ENCODE results near the gene CDR2.
"Not testable (repeated sequence)": the region's sequence is repeated elsewhere in the genome, so short reads cannot be mapped to it uniquely, and the experiment has no call there.

Gene CDR2

GRCh38 chr16:22374311-22375116, at the start of gene CDR2:
Gene CDR2 (minus strand): TSS chr16:22374619. CDS start chr16:22374309, 310 bp downstream.
- peak; percentile 91 for DNase-seq (ENCODE audit: low read depth, low spot score)

GRCh38 chr16:22423716-22424115, 49.3 kb upstream of the CDR2 start:
- DNase-seq (ENCODE audit: low read depth, low spot score) = no peak

DNA sequence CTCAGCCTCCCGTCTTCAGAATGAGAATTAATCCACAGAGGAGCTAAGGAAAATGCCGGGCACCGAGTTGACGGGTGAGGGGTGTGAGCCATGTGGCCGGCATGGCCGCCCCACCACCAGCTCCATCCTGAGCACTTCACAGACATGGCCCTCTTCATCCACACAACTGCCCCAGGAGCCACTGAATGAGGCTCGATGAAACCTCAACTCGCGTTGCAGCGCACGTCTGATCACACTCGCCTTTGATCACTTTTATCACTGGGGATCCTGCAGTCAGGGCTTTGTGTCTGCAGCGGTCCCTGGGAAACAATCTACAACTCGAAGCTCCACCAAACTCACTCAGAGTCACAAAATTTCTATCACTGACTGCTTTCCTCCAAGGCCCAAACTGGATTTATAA, 46.7 kb upstream of the CDR2 start:
- no peak for DNase-seq (ENCODE audit: low read depth, low spot score)

DNA sequence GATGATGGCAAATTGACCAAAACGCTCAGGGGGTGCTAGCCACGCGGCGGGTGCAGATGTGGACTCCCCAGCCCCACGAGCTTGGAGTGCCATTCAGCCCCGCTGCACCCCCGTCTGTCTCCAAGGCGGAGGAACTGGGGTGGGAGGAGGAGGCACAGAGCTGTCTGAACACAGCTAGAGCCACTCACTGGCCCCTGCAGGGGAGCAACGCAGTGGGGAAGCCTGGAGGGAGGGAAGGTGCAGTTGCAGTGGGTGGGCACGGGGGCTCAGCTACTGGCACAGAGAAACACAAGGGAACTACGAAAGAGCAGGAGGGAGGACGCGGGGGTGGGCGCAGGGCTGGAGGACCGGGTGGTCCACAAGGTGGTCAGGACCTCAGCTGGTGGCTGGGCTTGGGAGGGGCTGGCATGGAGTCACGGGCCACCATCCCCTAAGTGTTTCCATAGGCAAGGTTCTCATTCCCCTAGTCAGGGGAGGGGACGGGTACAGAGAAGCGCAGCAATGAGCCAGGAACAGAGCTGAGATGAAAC, 46.3 kb upstream of the CDR2 start:
- no peak for DNase-seq (ENCODE audit: low read depth, low spot score)

GRCh38 chr16:22419908-22420307, 45.5 kb upstream of the CDR2 start:
- DNase-seq (ENCODE audit: low read depth, low spot score) = no peak

- no peak for DNase-seq (ENCODE audit: low read depth, low spot score)
These were observed 44.4 kb upstream of the CDR2 start for GRCh38 chr16:22418826-22419225.

DNA sequence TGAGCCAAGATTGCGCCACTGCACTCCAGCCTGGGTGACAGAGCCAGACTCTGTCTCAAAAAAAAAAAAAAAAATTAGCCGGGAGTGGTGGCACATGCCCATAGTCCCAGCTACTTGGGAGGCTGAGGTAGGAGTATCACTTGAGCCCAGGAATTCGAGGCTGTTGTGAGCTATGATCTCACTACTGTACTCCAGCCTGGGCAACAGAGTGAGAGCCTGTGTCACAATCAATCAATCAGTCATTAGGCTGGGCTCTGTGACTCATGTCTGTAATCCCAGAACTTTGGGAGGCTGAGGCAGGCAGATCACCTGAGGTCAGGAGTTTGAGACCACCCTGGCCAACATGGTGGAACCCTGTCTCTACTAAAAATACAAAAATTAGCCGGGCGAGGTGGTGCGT, 43.4 kb upstream of the CDR2 start:
- not testable (repeated sequence) for DNase-seq (ENCODE audit: low read depth, low spot score)

DNA sequence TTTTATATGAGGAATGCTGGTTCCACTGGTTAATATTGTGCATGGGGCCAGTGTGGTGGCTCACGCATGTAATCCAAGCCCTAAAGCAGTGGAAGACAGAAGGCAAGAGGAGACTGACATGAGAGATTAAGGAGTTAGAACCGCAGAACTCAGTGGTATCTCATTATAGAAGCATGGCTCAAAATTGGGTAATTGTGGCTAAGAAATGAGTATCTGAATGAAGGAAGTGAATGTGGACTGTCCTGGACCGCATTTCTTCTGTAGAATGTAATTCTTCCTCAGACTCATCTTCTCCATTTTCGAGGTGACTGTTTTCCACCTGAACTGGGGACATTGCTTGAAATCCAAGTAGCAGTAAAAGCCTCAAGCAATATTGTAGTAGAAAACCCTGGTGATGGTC, 42.6 kb upstream of the CDR2 start:
- DNase-seq (ENCODE audit: low read depth, low spot score) = no peak

DNA sequence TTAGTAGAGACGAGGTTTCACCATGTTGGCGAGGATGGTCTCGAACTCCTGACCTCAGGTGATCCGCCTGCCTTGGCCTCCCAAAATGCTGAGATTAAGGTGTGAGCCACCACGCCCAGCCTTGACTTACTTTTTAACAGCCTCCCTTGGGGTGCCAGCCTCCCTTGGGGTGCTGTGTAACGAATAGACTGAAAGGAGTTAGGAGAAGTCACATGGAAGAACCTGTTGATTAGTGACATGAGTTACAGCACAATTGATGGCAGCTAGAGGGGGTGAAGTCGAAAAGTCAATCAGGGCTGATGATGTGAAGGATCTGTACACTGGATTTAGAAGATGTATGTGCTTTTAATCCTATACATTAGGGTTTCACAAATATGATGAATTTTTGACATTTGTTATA, 39.4 kb upstream of the CDR2 start:
- no peak for DNase-seq (ENCODE audit: low read depth, low spot score)

GRCh38 chr16:22407486-22407885, 33.1 kb upstream of the CDR2 start:
- no peak for DNase-seq (ENCODE audit: low read depth, low spot score)

DNA sequence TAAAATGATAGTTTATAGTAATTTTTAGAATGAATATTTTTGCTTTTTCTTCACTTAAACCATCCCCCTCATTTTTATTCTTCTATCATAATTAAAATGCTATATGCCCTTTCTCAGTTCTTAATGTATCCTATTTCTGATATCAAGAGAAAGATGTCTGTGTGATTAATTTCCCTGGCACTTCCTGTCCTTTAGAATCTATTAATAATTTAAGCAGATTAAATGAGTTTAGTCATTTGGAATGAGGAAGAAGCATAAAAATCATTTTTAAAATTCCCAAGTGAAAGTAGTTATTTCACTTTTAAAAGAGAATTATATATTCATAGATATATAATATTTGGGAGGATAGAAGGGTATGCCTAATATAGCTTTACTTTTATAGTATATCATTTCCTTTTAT, 27.8 kb upstream of the CDR2 start:
- no peak for DNase-seq (ENCODE audit: low read depth, low spot score)

DNA sequence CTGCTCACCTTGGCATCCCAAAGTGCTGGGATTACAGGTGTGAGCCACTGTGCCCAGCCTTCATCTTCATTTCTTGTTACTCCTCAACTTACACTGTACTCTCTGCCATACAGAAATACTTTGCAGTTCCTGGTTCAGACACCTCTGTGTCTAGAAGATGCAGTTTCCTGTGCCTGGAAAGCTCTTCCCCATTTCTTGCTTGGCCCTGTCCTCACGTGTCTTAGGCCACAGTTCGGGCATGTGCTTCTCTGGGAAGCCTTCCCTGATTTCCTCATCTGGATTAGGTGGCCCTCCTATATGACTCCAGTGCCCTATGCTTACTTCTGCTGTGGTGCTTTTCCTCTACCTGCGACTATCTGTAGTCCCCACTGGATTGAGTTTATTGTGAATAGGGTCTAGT, 26.5 kb upstream of the CDR2 start:
- no peak for DNase-seq (ENCODE audit: low read depth, low spot score)

DNA sequence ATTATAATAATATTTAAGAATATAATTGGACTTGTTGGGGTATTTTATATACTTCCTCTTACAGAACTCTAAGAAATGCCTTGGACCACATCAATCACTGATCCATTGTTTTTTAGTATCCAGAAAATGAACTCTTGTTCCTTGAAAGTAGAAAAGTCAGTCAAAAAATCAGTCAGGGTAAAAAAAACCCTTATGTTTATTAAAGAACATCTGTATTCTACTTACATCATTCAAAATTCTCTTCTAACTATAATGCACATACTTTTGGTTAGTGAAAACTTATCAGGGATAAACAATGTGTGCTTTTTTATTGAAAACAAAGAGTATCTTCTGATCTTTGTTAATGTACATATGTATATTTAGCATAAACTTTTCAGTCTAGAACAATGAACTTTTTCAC, 23.5 kb upstream of the CDR2 start:
- no peak for DNase-seq (ENCODE audit: low read depth, low spot score)

- DNase-seq (ENCODE audit: low read depth, low spot score) = no peak
These were observed 23.0 kb upstream of the CDR2 start for GRCh38 chr16:22397464-22397863.

GRCh38 chr16:22395960-22396359, 21.5 kb upstream of the CDR2 start:
- DNase-seq (ENCODE audit: low read depth, low spot score) = no peak

GRCh38 chr16:22394121-22394520, 19.7 kb upstream of the CDR2 start:
- DNase-seq (ENCODE audit: low read depth, low spot score) = no peak

- DNase-seq (ENCODE audit: low read depth, low spot score) = no peak
These were observed 13.8 kb upstream of the CDR2 start for GRCh38 chr16:22388101-22388644.

DNA sequence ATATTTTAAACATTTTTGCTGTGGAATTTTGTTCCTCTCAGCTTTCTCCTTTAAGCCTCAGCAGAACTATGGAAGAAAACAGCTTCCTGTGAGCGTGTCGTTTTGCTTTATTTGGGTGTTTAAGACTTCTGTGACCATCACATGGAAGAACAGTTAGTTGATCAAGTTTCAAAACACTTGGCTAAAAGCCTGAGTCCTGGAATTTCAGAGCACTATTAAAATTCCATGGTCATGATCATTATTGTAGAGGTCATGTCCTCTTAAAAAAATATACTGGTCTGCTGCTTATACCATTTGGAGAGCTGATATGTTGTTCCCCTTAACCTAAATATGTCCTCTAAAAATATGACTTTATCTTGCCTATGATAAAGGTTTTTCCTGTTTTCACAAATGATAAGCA, 12.6 kb upstream of the CDR2 start:
- DNase-seq (ENCODE audit: low read depth, low spot score) = peak; percentile 49

DNA sequence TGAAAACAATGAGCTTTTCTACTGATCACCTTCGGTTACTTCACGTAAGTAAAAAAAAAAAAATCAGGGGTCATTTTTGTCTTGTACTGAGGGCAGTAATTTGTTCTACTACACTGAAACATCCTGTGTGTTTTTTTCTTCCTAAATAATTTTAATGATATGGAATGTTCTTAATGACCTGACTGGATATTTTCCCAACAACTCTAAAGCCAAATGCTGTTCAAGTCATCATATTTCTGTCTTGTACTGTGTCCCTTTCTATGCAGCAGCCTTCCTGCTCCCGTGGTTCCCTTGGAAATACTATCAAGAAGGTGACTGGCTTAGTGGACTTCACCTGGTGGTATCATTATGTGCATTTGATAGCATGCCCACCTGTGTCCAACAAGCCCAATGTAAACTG, 10.8 kb upstream of the CDR2 start:
- DNase-seq (ENCODE audit: low read depth, low spot score) = no peak

DNA sequence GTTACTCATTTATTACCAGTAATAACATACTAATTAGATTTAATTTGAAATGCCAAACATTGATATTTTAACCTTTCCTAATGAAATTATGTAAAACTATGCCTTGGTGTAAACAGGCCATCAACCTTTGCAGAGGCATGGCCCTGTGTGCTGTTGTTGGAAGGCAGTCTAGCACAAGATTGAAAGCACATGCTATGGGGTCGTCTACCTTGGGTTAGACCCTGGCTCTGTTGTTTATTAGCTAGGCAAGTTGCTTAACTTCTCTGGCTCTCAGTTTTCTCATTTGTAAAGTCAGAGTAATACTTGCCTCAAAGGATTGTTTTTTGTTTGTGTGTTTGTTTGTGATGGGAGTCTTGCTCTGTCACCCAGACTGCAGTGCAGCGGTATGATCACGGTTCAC, 9.4 kb upstream of the CDR2 start:
- DNase-seq (ENCODE audit: low read depth, low spot score) = no peak

GRCh38 chr16:22381392-22381791, 7.0 kb upstream of the CDR2 start:
- no peak for DNase-seq (ENCODE audit: low read depth, low spot score)

GRCh38 chr16:22380529-22380928, 6.1 kb upstream of the CDR2 start:
- no peak for DNase-seq (ENCODE audit: low read depth, low spot score)

DNA sequence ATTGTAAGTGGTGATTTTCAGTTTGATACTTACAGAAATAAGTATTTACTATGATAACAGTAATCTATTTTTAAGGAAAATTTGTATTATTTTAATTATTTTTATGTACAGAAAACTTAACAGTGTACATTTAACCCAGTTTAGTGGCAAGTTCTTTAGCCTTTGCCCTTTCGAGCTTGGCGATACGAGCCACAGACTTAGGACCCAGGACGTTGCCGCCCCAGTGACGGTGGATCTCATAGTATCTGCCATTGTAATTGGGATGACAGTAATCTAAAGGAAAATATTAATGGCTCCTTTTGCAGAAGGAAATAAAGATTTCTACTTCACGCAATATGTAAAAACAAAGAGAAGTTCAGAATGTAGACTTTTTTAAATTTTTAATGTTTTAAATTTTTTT, 5.2 kb upstream of the CDR2 start:
- DNase-seq (ENCODE audit: low read depth, low spot score) = no peak
